Measurements from ENCODE around the gene ATP1A4. TPM values are rescaled to one million over a fixed set of nuclear protein-coding genes. Genes with fewer than 3 reads are reported as not detected.

The ATP1A4 gene
- total RNA-seq, 1 experiment from 2014 or later, result not detected

DNA sequence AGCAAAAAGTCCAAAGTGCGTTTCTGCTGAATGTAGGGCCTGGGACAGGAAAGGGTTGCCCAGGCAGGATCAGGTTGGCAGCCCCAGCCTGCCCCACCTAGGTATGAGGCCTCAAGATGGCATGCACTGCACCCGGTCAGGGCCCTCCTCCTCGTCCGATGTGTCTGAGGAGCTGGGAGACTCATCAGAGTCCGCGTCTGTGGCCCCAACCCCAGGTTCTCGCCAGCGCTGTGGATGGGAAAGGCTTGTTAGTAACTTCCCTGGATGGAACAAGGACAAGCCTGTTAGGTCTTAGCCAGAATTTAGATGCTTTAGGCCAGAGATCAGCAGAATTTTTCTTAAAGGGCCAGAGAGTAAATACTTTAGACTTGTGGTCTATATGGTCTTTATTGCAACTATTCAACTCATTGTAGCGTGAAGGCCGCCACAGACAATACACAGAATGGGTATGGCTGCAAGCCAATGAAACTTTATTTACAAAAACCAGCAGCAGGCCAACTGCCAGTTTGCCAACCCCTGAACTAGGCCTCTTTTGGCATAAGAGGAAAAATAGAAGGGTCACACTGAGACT is 66.2 kb downstream of the ATP1A4 start:
- Histone ChIP-seq H3K27me3 (ENCODE audit: control insufficient read depth, insufficient read depth, low read length) (no peaks in the 10 kb centered on the region), H3K27ac (ENCODE audit: low read length) (no peak overlapping the region), H3K36me3 (ENCODE audit: control insufficient read depth, insufficient read depth, low read length) (peaks cover 40% of the 10 kb centered on the region), H3K9me3 (ENCODE audit: control insufficient read depth, insufficient read depth, low read depth, low read length) (no peaks in the 10 kb centered on the region), H3K4me1 (ENCODE audit: control insufficient read depth, insufficient read depth, low read length) (no peaks in the 10 kb centered on the region), H3K4me3 (ENCODE audit: low read depth in 2 of 2, low read length in 2 of 2) (no peak overlapping the region)
- TF ChIP-seq SIN3A (IDR thresholded peaks at IDR 0.05; ENCODE audit: borderline replicate concordance, insufficient read depth, low read depth, low read length) (no peak), TCF7L2 (IDR thresholded peaks at IDR 0.05; ENCODE audit: low read depth, low read length) (no peak), POLR2AphosphoS5 (IDR thresholded peaks at IDR 0.05; ENCODE audit: low read depth, low read length) (no peak)
- TF ChIP-seq, protein P1, sequence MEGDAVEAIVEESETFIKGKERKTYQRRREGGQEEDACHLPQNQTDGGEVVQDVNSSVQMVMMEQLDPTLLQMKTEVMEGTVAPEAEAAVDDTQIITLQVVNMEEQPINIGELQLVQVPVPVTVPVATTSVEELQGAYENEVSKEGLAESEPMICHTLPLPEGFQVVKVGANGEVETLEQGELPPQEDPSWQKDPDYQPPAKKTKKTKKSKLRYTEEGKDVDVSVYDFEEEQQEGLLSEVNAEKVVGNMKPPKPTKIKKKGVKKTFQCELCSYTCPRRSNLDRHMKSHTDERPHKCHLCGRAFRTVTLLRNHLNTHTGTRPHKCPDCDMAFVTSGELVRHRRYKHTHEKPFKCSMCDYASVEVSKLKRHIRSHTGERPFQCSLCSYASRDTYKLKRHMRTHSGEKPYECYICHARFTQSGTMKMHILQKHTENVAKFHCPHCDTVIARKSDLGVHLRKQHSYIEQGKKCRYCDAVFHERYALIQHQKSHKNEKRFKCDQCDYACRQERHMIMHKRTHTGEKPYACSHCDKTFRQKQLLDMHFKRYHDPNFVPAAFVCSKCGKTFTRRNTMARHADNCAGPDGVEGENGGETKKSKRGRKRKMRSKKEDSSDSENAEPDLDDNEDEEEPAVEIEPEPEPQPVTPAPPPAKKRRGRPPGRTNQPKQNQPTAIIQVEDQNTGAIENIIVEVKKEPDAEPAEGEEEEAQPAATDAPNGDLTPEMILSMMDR (IDR thresholded peaks at IDR 0.05), result no peak
- TF ChIP-seq, protein P2, sequence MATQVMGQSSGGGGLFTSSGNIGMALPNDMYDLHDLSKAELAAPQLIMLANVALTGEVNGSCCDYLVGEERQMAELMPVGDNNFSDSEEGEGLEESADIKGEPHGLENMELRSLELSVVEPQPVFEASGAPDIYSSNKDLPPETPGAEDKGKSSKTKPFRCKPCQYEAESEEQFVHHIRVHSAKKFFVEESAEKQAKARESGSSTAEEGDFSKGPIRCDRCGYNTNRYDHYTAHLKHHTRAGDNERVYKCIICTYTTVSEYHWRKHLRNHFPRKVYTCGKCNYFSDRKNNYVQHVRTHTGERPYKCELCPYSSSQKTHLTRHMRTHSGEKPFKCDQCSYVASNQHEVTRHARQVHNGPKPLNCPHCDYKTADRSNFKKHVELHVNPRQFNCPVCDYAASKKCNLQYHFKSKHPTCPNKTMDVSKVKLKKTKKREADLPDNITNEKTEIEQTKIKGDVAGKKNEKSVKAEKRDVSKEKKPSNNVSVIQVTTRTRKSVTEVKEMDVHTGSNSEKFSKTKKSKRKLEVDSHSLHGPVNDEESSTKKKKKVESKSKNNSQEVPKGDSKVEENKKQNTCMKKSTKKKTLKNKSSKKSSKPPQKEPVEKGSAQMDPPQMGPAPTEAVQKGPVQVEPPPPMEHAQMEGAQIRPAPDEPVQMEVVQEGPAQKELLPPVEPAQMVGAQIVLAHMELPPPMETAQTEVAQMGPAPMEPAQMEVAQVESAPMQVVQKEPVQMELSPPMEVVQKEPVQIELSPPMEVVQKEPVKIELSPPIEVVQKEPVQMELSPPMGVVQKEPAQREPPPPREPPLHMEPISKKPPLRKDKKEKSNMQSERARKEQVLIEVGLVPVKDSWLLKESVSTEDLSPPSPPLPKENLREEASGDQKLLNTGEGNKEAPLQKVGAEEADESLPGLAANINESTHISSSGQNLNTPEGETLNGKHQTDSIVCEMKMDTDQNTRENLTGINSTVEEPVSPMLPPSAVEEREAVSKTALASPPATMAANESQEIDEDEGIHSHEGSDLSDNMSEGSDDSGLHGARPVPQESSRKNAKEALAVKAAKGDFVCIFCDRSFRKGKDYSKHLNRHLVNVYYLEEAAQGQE (IDR thresholded peaks at IDR 0.05; ENCODE audit: insufficient read depth in 1 of 2, low read depth in 2 of 2, low read length in 1 of 2), result no peak
- CTCF ChIA-PET, result no interaction called here
- intact Hi-C loops (cut with micrococcal nuclease; ENCODE audit: unreplicated experiment) (loop anchor here (1.0 kb wide), 1 partner anchor 24 kb away; no protein-coding TSS in a partner anchor), in situ Hi-C loops (cut with HindIII; ENCODE audit: low pct_unique_long_range_greater_than_20kb, low sequenced_read_pairs) (no loop called here)
- BruUV-seq (replicated peaks), result no TSS peak
- POLR2A ChIA-PET, result no interaction called here
- no peak for ATAC-seq
- no peak for DNase-seq (ENCODE audit: low read depth, low spot score)

DNA sequence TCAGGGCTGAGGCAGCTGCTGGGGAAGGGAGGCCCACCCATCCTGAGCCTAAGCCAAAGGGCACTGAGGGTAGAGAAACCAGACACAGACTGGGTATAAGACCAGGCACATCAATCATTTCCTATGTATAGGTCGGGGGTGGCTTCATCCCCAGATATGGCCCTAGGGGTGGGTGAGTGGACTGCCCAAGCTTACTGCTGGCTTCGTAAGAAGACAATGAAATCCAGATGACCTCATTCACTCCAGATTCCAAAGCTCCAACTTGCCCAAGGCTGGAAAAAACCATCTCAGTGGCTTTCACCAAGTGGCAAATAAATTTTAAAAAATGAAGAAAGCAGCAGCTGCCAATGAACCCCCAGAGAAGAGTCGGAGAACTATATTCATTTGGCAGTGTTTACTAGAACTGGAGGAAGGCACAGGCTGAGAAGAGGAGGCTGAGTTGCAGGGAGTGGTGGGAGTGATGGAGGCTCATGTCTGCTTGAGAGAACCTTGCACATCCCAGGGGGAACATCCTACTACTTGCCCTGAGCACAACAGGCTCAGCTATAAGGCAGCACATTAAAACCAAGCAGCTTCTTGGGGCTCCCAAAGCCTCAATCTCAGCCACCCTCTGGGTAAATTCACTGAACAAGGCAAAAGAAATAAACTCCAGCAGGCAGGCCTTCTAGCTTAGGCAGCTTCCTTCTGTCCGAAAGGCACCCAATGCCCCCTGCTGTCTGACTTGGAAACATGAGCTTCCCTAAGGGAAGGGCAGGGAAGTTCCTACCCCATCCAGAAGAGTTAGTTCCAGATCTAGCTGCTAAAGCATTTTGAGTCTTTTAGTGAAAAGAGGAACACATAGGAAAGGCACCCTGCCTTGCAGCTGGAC is 67.9 kb downstream of the ATP1A4 start:
- DNase-seq (ENCODE audit: low read depth, low spot score), result peak; percentile 10

More for the DNA sequence above, 67.9 kb downstream of the ATP1A4 start:
- H3K36me3 ChIP-seq (ENCODE audit: control insufficient read depth, insufficient read depth, low read length), result peaks cover 43% of the 10 kb centered on the region
- peak; percentile 79 for ATAC-seq
- no peaks in the 10 kb centered on the region for H3K9me3 ChIP-seq (ENCODE audit: control insufficient read depth, insufficient read depth, low read depth, low read length)
- TF ChIP-seq SIN3A (IDR thresholded peaks at IDR 0.05; ENCODE audit: borderline replicate concordance, insufficient read depth, low read depth, low read length), result no peak
- TF ChIP-seq, protein P1 (IDR thresholded peaks at IDR 0.05), result peak; percentile 68
- POLR2A ChIA-PET, result no interaction called here
- H3K4me1 ChIP-seq (ENCODE audit: control insufficient read depth, insufficient read depth, low read length), result no peaks in the 10 kb centered on the region
- intact Hi-C loops (cut with micrococcal nuclease; ENCODE audit: unreplicated experiment) (no loop called here), in situ Hi-C loops (cut with HindIII; ENCODE audit: low pct_unique_long_range_greater_than_20kb, low sequenced_read_pairs) (no loop called here)
- H3K4me3 ChIP-seq (ENCODE audit: low read depth in 2 of 2, low read length in 2 of 2), result no peak overlapping the region
- H3K27ac ChIP-seq (ENCODE audit: low read length), result no peak overlapping the region
- no peaks in the 10 kb centered on the region for H3K27me3 ChIP-seq (ENCODE audit: control insufficient read depth, insufficient read depth, low read length)
- no TSS peak for BruUV-seq (replicated peaks)
- CTCF ChIA-PET, result interaction anchor here (0.7 to 2.6 kb wide), 6 partner anchors 17 to 118 kb away, joined by 3 to 18 read pairs (median 4); no protein-coding TSS in a partner anchor

Measured in Panc1 (cell line).